CD4-positive, alpha-beta T cell treated with Interleukin-2 at 100 ng/mL for 4 hours (primary cell): ENCODE data around the gene ATRIP.

Experiments
- DNase-seq: peaks from one replicate; pipeline ENCODE4 v3.0.0-alpha.2; 2020; ENCODE audit warnings: low spot score

Gene ATRIP

DNA sequence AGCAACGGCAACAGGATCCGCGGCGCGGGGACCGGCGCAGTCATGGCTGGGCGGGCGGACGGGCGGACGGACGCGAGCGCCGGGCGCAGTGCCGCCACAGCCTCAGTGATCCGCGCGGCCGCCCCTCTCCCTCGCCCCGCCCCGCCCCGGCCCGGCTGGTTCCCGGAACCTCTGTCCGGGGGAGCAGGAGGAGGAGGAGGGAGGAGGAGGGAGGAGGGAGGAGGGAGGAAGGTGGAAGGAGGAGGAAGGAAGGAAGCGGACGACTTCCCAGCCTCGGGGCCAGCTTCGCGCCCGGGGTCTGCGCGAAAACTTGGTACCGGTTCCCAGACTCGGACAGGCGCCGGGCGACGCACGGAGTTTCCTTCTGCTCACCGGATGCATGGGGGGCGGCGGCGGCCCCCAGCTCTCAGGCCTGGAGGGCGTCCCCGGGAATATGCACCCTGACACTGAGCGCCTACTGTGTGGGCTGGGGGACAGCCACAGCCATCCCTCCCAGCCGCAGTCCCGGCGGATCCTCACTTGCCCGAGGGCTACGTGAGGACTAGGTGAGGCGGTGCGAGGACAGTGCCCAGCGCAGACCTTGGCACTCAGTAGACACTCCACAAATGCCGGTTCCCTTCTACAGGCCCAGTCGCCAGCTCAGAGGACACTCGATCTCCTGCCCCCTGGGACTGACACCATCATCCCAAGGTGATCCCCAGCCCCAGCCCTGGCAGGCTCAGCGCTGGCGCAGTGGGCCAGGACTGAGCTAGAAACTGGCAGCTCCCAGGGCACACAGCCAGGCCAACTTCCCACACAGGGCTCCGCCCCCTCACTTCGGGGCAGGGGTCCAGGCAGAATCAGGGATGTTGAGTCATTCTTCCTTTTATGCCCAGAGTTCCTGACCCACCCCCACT, 57.8 kb downstream of the ATRIP start, which contains the start of gene SHISA5:
SHISA5 (minus strand) TSS at position 124 of the 896 bp plus-strand sequence; CDS start at position 44, 80 bp downstream.
- DNase-seq: peak; percentile 42

DNA sequence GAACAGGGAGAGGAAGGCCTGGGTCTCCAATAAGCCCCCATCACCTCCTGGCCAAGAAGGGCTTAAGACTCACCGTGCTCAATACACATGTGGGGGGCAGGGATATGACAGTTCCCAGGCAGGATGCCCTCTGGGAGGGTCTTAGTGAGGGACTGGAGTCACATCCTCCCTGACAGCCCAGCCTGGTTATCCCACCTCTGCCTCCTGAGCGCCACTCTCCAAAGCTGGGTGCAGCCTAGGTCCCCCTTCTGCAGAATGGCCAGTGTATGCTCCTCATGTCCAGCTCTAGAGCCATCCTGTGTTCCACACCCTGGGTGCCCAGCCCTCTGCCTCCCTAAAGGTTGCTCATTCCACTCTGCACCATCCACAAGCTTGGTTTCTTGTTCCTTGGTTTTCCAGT, 58.6 kb downstream of the ATRIP start:
- DNase-seq: no peak

DNA sequence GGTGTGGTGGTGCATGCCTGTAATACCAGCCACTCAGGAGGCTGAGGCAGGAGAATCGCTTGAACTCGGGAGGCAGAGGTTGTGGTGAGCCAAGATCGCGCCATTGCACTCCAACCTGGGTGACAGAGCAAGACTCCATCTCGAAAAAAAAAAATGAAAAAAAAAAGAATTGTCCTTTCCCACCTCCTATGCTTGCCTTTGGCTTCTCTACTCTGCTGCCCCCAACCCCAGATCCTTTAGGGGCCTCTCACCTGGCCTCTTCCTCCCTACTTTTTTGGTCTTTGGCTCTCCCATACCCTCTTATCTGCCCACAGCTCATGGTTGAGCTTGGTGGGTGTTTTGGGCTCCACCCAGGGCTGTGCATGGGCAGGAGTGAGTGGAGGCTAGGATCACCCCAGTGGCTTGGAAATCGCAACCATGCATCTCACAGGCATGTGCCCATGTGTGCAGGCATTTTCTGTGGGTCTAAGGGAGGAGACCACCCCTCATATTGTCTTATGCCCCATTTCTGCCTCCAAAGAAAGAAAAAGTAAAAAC, 59.5 kb downstream of the ATRIP start:
- DNase-seq: no peak

DNA sequence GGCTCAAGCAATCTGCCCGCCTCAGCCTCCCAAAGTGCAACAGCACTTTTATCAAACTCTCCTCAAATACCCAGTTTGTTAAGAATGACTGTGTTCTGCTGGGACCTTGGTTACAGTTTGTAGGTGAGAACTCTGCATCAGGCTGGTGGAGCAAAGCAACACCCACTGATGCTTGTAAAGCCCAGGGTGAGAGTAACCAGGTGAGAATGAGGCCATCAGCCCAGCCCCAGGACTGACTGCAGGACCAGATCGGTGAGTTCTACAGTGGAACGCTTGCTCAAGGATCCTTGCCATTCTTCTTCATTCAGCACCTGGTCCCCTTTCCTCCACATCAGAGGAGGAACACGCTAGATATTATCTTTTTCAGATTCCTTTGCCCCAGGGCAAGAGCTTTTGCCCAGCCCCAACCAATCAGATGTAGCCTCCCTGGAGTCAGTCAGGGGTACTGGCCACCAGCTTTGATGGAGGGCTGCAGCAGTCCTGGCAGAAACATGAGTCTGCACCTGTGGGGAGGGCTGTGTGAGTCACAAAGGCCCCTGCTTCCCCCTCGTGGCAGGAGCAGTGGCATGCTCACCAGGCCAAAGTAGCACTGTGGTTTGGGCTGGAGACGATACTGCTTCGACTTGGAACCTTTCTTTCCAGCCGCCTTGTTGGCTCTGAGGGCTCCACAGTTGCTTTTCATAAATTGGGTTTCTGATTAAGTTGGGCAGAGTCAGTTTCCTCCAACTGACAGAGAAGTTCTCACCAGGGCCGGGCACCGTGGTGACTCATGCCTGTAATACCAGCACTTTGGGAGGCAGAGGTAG, 60.9 kb downstream of the ATRIP start:
- peak; percentile 81 for DNase-seq

DNA sequence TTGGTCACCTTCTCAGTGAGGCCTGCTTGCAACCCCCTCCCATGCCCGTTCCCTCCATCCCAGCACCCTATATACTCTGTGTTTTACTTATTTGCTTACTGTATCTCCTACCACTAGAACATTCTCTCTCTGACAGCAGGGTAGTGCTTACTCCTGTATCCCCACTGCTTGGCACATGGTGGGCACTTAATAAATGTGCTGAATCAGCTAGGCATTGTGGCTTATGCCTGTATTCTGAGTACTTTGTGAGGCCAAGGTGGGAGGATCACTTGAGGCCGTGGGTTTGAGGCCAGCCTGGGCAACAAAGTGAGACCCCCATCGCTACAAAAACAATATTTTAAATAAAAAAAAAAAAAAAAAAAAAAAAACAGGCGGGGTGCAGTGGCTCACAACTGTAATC, 65.0 kb downstream of the ATRIP start:
- no peak for DNase-seq

DNA sequence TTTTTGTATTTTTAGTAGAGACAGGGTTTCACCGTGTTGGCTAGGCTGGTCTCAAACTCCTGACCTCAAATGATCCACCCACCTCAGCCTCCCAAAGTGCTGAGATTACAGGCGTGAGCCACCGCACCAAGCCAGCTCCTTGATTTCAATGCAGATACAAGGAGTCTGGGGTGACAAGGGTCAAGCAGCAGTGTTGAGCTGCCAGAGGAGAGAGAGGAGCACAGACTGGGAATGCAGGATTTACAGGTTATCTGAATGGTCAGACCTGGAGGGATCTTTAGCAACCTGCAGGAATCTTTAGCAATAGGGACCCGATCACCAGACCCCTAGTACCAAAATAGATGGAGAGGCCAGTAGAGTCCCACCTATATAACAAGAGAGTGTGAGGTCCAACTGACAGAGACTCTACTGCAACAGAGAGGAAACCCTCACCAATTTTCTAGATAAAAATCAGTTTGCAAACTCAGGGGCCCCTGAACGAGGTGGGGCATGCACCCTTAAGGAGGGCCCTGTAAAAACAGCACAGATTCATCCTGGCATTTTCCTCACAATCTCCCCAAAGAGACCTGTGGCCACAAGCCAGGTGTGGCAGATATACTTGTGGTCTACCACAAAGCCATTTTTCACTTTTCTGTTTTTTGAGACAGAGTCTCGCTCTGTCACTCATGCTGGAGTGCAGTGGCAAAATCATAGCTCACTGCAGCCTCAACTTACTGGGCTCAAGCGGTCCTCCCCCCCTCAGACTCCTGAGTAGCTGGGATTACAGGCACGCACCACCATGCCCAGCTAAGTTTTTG, 68.1 kb downstream of the ATRIP start:
- peak; percentile 50 for DNase-seq
